NK-92 (cell line): ENCODE results near the gene CEL.
"Not testable (repeated sequence)": the region's sequence is repeated elsewhere in the genome, so short reads cannot be mapped to it uniquely, and the experiment has no call there.

Source experiments
- DNase-seq: peaks from one replicate; lab custom pipeline; 2025; ENCODE audit not compliant: unreplicated experiment; lab: John Stamatoyannopoulos, UW

Gene CEL

DNA sequence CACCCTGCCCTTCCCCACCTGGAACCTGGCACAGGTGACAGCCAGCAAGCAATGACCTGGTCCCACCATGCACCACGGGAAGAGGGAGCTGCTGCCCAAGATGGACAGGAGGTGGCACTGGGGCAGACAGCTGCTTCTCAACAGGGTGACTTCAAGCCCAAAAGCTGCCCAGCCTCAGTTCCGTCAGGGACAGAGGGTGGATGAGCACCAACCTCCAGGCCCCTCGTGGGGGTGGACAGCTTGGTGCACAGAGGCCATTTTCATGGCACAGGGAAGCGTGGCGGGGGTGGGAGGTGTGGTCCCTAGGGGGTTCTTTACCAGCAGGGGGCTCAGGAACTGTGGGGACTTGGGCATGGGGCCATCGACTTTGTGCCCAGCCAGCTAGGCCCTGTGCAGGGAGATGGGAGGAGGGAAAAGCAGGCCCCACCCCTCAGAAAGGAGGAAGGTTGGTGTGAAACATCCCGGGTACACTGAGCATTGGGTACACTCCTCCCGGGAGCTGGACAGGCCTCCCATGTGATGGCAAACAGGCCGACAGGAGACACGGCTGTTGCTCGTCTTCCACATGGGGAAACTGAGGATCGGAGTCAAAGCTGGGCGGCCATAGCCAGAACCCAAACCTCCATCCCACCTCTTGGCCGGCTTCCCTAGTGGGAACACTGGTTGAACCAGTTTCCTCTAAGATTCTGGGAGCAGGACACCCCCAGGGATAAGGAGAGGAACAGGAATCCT, 1.9 kb downstream of the CEL start:
- DNase-seq: no peak

DNA sequence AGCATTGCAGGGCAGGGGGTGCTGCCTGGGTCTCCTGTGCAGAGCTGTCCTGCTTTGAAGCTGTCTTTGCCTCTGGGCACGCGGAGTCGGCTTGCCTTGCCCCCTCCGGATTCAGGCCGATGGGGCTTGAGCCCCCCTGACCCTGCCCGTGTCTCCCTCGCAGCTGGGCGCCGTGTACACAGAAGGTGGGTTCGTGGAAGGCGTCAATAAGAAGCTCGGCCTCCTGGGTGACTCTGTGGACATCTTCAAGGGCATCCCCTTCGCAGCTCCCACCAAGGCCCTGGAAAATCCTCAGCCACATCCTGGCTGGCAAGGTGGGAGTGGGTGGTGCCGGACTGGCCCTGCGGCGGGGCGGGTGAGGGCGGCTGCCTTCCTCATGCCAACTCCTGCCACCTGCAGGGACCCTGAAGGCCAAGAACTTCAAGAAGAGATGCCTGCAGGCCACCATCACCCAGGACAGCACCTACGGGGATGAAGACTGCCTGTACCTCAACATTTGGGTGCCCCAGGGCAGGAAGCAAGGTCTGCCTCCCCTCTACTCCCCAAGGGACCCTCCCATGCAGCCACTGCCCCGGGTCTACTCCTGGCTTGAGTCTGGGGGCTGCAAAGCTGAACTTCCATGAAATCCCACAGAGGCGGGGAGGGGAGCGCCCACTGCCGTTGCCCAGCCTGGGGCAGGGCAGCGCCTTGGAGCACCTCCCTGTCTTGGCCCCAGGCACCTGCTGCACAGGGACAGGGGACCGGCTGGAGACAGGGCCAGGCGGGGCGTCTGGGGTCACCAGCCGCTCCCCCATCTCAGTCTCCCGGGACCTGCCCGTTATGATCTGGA, 2.7 kb downstream of the CEL start:
- DNase-seq: no peak

GRCh38 chr9:133065070-133065388, 3.2 kb downstream of the CEL start:
- DNase-seq: no peak

DNA sequence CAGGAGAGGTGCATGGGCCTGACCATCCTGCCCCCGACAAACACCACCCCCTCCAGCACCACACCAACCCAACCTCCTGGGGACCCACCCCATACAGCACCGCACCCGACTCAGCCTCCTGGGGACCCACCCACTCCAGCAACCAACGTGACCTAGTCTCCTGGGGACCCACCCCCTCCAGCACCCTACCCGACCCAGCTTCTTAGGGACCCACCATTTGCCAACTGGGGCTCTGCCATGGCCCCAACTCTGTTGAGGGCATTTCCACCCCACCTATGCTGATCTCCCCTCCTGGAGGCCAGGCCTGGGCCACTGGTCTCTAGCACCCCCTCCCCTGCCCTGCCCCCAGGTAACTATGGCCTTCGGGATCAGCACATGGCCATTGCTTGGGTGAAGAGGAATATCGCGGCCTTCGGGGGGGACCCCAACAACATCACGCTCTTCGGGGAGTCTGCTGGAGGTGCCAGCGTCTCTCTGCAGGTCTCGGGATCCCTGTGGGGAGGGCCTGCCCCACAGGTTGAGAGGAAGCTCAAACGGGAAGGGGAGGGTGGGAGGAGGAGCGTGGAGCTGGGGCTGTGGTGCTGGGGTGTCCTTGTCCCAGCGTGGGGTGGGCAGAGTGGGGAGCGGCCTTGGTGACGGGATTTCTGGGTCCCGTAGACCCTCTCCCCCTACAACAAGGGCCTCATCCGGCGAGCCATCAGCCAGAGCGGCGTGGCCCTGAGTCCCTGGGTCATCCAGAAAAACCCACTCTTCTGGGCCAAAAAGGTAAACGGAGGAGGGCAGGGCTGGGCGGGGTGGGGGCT, 4.6 kb downstream of the CEL start:
- DNase-seq: no peak

GRCh38 chr9:133067006-133067405, 5.2 kb downstream of the CEL start:
- no peak for DNase-seq

- no peak for DNase-seq
Observed at GRCh38 chr9:133067813-133068212, 6.0 kb downstream of the CEL start.

GRCh38 chr9:133068431-133068830, 6.7 kb downstream of the CEL start:
- not testable (repeated sequence) for DNase-seq

GRCh38 chr9:133070500-133070961, 8.8 kb downstream of the CEL start:
- DNase-seq: not testable (repeated sequence)

DNA sequence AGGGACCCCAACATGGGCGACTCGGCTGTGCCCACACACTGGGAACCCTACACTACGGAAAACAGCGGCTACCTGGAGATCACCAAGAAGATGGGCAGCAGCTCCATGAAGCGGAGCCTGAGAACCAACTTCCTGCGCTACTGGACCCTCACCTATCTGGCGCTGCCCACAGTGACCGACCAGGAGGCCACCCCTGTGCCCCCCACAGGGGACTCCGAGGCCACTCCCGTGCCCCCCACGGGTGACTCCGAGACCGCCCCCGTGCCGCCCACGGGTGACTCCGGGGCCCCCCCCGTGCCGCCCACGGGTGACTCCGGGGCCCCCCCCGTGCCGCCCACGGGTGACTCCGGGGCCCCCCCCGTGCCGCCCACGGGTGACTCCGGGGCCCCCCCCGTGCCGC, 9.2 kb downstream of the CEL start:
- not testable (repeated sequence) for DNase-seq

DNA sequence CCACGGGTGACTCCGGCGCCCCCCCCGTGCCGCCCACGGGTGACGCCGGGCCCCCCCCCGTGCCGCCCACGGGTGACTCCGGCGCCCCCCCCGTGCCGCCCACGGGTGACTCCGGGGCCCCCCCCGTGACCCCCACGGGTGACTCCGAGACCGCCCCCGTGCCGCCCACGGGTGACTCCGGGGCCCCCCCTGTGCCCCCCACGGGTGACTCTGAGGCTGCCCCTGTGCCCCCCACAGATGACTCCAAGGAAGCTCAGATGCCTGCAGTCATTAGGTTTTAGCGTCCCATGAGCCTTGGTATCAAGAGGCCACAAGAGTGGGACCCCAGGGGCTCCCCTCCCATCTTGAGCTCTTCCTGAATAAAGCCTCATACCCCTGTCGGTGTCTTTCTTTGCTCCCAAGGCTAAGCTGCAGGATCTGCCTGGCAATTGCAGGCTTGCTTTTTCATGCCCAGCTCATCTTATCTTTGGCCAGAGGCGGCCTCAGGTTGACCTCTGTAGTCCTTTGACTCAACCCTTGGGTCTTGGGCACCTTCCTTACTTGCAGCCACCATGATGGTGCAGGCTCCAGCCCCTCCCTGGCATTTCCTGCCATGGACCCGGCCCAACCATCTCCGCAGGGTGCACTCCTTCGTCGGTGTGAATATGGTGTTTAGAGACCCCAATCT, 9.8 kb downstream of the CEL start:
- DNase-seq: no peak

DNA sequence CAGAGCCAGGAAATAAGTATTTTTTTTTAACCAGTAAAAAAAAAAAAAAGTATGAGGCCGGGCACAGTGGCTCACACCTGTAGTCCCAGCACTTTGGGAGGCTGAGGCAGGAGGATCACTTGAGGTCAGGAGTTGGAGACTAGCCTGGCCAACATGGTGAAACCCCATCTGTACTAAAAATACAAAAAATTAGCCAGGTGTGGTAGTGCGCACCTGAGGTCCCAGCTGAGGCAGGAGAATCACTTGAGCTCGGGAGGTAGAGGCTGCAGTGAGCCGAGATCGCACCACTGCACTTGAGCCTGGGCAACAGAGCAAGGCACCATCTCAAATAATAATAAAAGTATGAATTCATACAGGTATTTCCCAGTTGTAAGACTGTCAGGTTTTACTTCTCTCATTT, 10.4 kb downstream of the CEL start:
- not testable (repeated sequence) for DNase-seq

DNA sequence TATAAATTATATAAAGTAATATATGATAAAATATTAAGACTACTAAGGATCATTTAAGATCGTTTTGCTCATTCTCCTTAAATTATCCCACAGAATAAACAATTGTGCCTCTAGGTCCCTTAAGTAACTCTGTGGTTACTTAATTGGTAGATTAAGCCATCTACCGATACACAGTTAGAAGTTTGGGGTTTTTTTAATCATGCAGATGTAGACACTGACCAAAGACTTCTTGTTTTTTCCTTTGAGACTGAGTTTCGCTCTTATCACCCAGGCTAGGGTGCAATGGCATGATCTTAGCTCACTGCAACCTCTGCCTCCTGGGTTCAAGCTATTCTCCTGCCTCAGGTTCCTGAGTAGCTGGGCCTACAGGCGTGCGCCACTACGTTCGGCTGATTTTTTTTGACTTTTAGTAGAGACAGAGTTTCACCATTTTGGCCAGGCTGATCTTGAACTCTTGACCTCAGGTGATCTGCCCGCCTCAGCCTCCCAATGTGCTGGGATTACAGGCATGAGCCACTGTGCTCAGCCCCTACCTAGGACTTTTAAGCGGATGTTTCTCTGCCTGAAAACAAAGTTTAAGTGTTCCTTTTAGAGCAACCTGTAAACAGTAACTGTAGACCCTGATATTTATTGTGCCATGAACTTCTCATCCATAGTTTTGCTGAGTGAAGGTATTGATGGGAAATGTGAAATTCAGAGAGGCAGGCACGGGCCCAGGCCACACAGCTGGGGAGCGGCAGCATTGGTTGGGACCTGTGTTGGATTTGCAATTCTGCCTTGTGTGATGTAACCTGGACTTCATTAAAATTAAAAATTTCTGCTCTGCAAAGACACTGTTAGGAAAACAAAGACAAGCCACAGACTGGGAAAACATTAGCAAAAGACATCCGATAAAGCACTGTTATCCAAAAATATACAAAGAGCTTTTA, 11.6 kb downstream of the CEL start:
- DNase-seq: no peak

- no peak for DNase-seq
Observed at GRCh38 chr9:133074111-133074651, 12.4 kb downstream of the CEL start.

DNA sequence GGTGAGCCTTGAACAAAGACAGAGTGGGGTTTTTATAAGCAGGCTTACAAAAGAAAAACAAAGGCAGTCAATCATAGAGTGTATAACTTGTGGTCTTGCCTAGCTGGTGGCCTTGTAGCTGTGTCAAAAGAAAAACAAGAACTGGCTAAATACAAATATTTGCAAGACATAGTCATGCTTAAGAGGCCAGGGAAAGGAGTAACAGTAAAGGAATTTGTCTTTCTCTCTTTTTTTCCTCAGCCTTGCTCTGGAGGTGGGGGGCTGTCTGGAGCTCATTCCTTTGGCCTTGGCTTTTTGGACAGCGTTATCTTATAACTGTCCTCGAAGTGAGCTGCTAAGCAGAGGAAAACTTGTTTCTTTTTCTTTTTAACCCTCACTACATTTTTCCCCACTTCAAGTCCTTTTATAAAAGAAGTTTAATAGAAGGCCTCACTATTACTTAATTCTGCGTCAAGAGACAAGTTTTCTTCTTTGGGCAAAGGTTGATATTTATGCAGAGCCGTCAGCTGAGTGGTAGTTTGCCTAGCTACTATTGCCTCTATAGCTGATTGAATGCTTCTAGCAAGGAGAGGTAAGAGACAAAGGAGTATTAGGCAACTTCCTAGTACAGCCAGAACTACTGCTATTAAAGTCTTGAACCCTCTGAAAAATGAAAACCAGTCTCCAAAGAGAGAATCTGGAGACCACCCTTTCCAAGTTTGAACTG, 14.3 kb downstream of the CEL start:
- DNase-seq: no peak

- DNase-seq: no peak
Observed at GRCh38 chr9:133076691-133077090, 14.9 kb downstream of the CEL start.

DNA sequence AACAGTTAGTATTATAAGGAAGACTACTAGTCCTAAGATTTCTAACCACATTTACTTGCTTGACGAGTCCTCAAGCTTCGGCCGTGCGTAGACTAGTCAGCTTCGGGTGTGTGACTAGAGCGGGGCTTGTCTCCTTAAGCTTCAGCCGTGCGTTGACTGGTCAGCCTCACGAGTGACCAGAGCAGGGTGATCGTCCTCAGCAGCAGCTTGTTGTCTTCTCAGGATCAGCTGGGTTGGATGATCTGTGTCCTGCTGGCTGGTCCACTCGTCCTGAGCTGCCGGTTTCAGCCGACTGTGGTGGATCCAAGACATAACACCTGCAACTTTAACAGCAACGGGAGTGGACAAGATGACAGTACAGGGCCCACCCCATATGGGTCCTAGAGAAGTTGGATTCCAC, 16.7 kb downstream of the CEL start:
- no peak for DNase-seq

DNA sequence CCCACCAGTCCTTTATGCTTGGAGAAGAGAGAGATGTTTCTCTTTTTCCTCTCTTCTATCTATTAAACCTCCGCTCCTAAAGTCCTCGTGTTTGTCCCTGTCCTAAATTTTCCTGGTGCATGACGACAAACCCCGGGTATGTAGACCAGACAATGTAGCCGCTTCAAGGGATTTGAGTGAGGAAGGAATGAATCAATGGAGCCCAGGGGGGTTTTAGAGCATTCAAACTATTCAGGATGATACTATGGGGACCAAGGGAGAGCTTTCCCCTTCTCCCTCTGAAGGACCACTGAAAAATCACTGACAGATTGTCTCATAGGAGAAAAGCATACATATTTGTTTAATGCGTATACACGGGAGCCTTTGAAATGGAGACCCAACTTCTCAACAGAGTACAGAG, 18.4 kb downstream of the CEL start:
- no peak for DNase-seq

DNA sequence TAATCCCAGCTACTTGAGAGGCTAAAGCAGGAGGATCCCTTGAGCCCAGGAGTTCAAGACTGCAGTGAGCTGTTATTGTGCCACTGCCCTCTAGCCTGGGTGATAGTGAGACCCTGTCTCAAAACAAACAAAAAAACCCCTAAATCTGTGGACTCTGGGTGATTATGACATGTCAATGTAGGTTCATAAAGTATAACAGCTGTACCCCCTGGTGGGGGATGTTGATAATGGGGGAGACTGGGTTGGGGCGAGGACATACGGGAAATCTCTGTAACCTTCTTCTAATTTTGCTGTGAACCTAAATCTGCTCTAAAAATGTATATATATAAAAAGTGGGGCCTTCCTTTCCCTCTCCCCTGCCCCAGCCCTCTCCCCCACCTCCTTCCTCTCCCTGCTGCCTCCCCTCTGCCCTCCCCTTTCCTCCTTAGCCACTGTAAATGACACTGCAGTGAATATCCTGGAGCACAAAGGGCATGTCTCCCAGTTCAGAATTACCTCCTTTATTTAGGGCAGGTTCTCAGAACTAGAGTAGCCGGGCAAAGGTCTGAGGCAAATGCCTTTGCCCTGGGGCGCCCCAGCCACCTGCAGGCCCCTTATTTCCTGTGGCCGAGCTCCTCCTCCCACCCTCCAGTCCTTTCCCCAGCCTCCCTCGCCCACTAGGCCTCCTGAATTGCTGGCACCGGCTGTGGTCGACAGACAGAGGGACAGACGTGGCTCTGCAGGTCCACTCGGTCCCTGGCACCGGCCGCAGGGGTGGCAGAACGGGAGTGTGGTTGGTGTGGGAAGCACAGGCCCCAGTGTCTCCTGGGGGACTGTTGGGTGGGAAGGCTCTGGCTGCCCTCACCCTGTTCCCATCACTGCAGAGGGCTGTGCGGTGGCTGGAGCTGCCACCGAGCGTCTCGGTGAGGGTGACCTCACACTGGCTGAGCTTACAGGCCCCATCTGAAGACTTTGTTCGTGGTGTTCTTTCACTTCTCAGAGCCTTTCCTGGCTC, 19.3 kb downstream of the CEL start:
- DNase-seq: not testable (repeated sequence)
